OCI-LY3 (cell line): Measurements from ENCODE around the gene FBN2.
"Not testable (repeated sequence)": the region's sequence is repeated elsewhere in the genome, so short reads cannot be mapped to it uniquely, and the experiment has no call there.

Source experiments
- H2AFZ ChIP-seq: fragments of 200-600, 300-600 bp; shearing (Covaris generic); 2 replicates; pipeline ENCODE4 v1.6.0; 2014; ENCODE audit warnings: antibody characterized with exemption, low read depth, low read length
- H3K27ac ChIP-seq: fragments of 200-600, 300-600 bp; sonication (generic); 2 replicates; pipeline ENCODE4 v1.5.1; 2014; ENCODE audit warnings: mild to moderate bottlenecking, low read length, moderate library complexity, mixed read lengths
- H3K27me3 ChIP-seq: fragments of 200-600, 300-600 bp; sonication (generic); 2 replicates; pipeline ENCODE4 v1.6.1; 2014; ENCODE audit warnings: low read depth, low read length, mixed read lengths
- H3K36me3 ChIP-seq: fragments of 200-600, 300-600 bp; sonication (generic); replicated peaks from 2 replicates; pipeline ENCODE3; 2014; ENCODE audit warnings: low read depth, low read length, mixed read lengths
- H3K4me1 ChIP-seq: fragments of 300-600, 200-600 bp; sonication (generic); 2 replicates; pipeline ENCODE4 v1.6.1; 2014; ENCODE audit warnings: low read length, mixed read lengths
- H3K4me2 ChIP-seq: fragments of 200-600, 300-600 bp; sonication (generic); 2 replicates; pipeline ENCODE4 v1.6.1; 2014; ENCODE audit warnings: low read length, mixed read lengths
- H3K4me3 ChIP-seq: fragments of 300-600, 200-600 bp; sonication (generic); 2 replicates; pipeline ENCODE4 v1.5.1; 2014; ENCODE audit warnings: antibody characterized with exemption, mild to moderate bottlenecking, low read length, moderate library complexity
- H3K79me2 ChIP-seq: fragments of 300-600, 200-600 bp; shearing (Covaris generic); 2 replicates; pipeline ENCODE4 v1.6.1; 2014; ENCODE audit warnings: mild to moderate bottlenecking, low read length, mixed read lengths
- H3K9ac ChIP-seq: fragments of 300-600, 200-600 bp; shearing (Covaris generic); 2 replicates; pipeline ENCODE4 v1.6.0; 2014; ENCODE audit warnings: mild to moderate bottlenecking, low read length, moderate library complexity
- H3K9me3 ChIP-seq: fragments of 200-600, 300-600 bp; shearing (Covaris generic); 2 replicates; pipeline ENCODE4 v1.6.1; 2014; ENCODE audit warnings: low read length, mixed read lengths; ENCODE audit not compliant: insufficient read depth
- H4K20me1 ChIP-seq: fragments of 200-600, 300-600 bp; sonication (generic); 2 replicates; pipeline ENCODE4 v1.6.1; 2016; ENCODE audit warnings: low read length, mixed read lengths; ENCODE audit not compliant: insufficient read depth
- EZH2phosphoT487 ChIP-seq: fragments of 200-600 bp; shearing (Covaris generic); IDR thresholded peaks from 2 replicates; pipeline ENCODE4 v1.6.1; 2018; ENCODE audit warnings: antibody characterized with exemption, mixed run types, low read depth
- TF ChIP-seq, protein P1 (sequence below): fragments of 200-600, 300-600 bp; sonication (generic); IDR thresholded peaks from 2 replicates; pipeline ENCODE4 v1.5.1; 2014; ENCODE audit warnings: antibody characterized with exemption, low read length, low read depth

FBN2 gene

DNA sequence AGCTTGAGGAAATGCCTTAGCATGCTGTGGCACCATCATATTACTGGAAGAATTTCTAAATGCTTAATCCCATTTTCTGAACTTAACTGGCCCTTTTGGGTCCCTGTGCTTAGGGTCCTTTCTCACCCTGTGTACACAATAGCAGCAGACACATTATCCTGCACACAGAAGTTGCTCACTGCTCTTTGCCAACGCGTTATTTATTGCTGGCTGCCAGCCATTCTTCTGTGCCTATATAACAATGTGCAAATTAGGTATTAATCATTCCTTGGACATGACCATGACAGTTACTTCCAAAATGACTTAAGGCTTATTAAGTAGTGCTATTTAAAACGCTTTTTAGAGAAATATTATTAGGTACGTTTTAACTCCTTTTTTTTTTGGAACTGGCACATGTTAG is 134.7 kb downstream of the FBN2 start:
- no peak for TF ChIP-seq EZH2phosphoT487
- no peak overlapping the region for H3K9ac ChIP-seq
- H3K4me1 ChIP-seq, result no peaks in the 10 kb centered on the region

DNA sequence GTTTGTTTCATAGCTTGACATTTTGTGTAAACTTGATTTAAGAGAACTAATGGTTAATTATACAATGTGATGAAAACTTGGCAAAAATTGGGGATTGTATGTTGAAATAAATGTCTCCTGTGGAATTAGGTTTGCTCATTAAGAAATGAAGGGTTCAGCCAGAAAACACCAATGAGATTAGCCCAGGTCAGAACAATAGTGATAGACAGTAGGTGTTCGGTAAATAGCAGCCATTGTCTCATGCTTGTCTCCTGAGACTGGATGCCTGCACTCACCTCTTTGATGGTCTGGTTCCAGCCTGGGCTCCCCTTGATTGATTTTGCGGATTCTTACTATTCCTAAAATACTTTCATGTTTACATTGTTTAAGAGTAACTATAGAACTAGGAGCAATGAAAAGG is 135.5 kb downstream of the FBN2 start:
- Histone ChIP-seq H2AFZ (no peak overlapping the region), H3K4me1 (no peaks in the 10 kb centered on the region), H3K9me3 (no peaks in the 10 kb centered on the region), H3K4me2 (no peak overlapping the region), H4K20me1 (no peaks in the 10 kb centered on the region), H3K36me3 (no peaks in the 10 kb centered on the region), H3K79me2 (no peaks in the 10 kb centered on the region), H3K27me3 (no peaks in the 10 kb centered on the region), H3K4me3 (no peak overlapping the region), H3K9ac (no peak overlapping the region), H3K27ac (no peak overlapping the region)
- no peak for TF ChIP-seq EZH2phosphoT487
- TF ChIP-seq, protein P1, sequence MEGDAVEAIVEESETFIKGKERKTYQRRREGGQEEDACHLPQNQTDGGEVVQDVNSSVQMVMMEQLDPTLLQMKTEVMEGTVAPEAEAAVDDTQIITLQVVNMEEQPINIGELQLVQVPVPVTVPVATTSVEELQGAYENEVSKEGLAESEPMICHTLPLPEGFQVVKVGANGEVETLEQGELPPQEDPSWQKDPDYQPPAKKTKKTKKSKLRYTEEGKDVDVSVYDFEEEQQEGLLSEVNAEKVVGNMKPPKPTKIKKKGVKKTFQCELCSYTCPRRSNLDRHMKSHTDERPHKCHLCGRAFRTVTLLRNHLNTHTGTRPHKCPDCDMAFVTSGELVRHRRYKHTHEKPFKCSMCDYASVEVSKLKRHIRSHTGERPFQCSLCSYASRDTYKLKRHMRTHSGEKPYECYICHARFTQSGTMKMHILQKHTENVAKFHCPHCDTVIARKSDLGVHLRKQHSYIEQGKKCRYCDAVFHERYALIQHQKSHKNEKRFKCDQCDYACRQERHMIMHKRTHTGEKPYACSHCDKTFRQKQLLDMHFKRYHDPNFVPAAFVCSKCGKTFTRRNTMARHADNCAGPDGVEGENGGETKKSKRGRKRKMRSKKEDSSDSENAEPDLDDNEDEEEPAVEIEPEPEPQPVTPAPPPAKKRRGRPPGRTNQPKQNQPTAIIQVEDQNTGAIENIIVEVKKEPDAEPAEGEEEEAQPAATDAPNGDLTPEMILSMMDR, result no peak

More for the DNA sequence above, 134.7 kb downstream of the FBN2 start:
- Histone ChIP-seq H3K36me3 (no peaks in the 10 kb centered on the region), H3K9me3 (no peaks in the 10 kb centered on the region), H3K4me2 (no peak overlapping the region), H2AFZ (no peak overlapping the region), H4K20me1 (no peaks in the 10 kb centered on the region), H3K4me3 (no peak overlapping the region), H3K27me3 (no peaks in the 10 kb centered on the region), H3K79me2 (no peaks in the 10 kb centered on the region), H3K27ac (no peak overlapping the region)

DNA sequence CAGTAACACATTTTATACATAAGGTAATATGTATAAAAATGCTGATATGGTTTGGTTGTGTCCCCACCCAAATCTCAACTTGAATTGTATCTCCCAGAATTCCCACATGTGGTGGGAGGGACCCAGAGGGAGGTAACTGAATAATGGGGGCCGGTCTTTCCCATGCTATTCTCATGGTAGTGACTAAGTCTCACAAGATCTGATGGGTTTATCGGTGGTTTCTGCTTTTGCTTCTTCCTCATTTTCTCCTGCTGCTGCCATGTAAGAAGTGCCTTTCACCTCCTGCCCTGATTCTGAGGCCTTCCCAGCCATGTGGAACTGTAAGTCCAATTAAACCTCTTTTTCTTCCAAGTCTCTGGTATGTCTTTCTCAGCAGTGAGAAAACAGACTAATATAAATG is 137.3 kb downstream of the FBN2 start:
- not testable (repeated sequence) for H3K36me3 ChIP-seq, H3K9me3 ChIP-seq, H3K4me1 ChIP-seq, H3K4me2 ChIP-seq, H3K79me2 ChIP-seq, H3K4me3 ChIP-seq, H2AFZ ChIP-seq, H3K9ac ChIP-seq, H4K20me1 ChIP-seq, H3K27ac ChIP-seq, H3K27me3 ChIP-seq

DNA sequence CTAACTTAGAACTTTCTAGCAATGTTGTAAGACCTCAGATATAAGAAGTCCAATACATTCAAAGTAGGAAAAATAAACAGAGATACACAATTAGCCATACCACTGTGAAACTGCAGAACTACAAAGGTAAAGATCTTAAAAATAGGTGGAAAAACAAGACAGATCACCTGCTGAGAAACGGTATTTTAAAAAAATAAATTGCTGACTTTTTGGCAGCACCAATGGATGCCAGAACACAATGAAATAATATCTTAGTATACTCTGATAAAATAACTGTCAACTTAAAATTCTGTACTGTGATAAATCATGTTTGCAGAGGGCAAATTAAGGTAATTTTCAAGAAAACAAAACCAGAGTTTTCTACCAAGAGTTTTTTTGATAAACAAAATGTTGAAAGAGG is 138.9 kb downstream of the FBN2 start:
- H3K27me3 ChIP-seq, result no peaks in the 10 kb centered on the region
- H3K79me2 ChIP-seq, result no peaks in the 10 kb centered on the region
- H2AFZ ChIP-seq, result no peak overlapping the region
- no peak overlapping the region for H3K9ac ChIP-seq
- no peak for TF ChIP-seq EZH2phosphoT487
- TF ChIP-seq, protein P1, result no peak
- no peaks in the 10 kb centered on the region for H4K20me1 ChIP-seq
- H3K4me2 ChIP-seq, result no peak overlapping the region
- H3K27ac ChIP-seq, result no peak overlapping the region
- no peaks in the 10 kb centered on the region for H3K36me3 ChIP-seq
- no peaks in the 10 kb centered on the region for H3K4me1 ChIP-seq
- no peaks in the 10 kb centered on the region for H3K9me3 ChIP-seq
- H3K4me3 ChIP-seq, result no peak overlapping the region

DNA sequence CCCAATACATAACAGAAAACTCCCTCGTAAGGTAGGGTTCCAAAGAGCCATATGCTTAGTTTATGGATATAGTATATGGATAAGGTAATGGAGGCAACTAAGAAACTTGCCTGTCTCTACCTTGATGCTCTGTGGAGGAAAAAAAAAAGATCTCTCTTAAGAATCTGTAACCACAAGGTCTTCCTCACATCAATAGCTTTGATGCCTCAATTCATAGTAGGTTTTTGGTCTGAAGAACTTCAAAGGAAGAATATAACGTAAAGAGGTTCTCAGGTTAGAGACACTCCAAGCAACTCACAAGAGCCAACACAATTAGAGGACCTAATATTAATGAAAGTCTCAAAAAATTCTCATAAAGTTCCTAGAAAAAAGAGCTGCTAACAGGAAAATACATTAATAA is 140.2 kb downstream of the FBN2 start:
- Histone ChIP-seq H2AFZ (no peak overlapping the region), H3K4me3 (no peak overlapping the region), H4K20me1 (no peaks in the 10 kb centered on the region), H3K9me3 (no peaks in the 10 kb centered on the region), H3K4me1 (no peaks in the 10 kb centered on the region), H3K27me3 (no peaks in the 10 kb centered on the region), H3K36me3 (no peaks in the 10 kb centered on the region), H3K9ac (no peak overlapping the region), H3K27ac (no peak overlapping the region), H3K4me2 (no peak overlapping the region), H3K79me2 (no peaks in the 10 kb centered on the region)
- TF ChIP-seq, protein P1, result no peak
- TF ChIP-seq EZH2phosphoT487, result no peak
